ENCODE results near the gene SETD2. TPM values are rescaled to one million over a fixed set of nuclear protein-coding genes. Genes with fewer than 3 reads are reported as not detected.

Gene SETD2
- total and polyA plus RNA-seq, 2 experiments from 2014 or later, result 16.7 to 45.2 TPM

GRCh38 chr3:47010910-47011309 is 153.0 kb downstream of the SETD2 start (continued):
- no peak for TF ChIP-seq ZNF462 (CRISPR knock-in tag; IDR thresholded peaks at IDR 0.05)

GRCh38 chr3:47010111-47010712 is 153.7 kb downstream of the SETD2 start:
- Histone ChIP-seq H3K36me3 (ENCODE audit: insufficient read depth) (no peaks in the 10 kb centered on the region; the same call in 1 of the 2 replicates), H3K79me2 (replicated peaks; ENCODE audit: insufficient read depth) (no peaks in the 10 kb centered on the region), H2AFZ (peak overlapping the region; percentile 84), H3K9me2 (ENCODE audit: insufficient read depth) (peaks cover 9% of the 10 kb centered on the region; the same call in 1 of the 2 replicates), H3K27me3 (ENCODE audit: insufficient read depth) (no peaks in the 10 kb centered on the region), H3K4me1 (ENCODE audit: insufficient read depth) (no peaks in the 10 kb centered on the region), H3K4me3 (peak overlapping the region; percentile 72), H4K20me1 (replicated peaks; ENCODE audit: insufficient read depth) (no peaks in the 10 kb centered on the region; the same call in 1 of the 2 replicates), H3K4me2 (peak overlapping the region; percentile 94), H3F3A (replicated peaks; ENCODE audit: low read depth) (peaks cover 10% of the 10 kb centered on the region; the same call in 1 of the 2 replicates), H3K27ac (ENCODE audit: low read depth) (peak overlapping the region; percentile 97; the same call in 1 of the 2 replicates)
- Mint-ChIP-seq H3K4me3 (peak overlapping the region; percentile 80), H3K36me3 (ENCODE audit: low read depth) (peaks cover 19% of the 10 kb centered on the region), H3K4me1 (peaks cover 10% of the 10 kb centered on the region; the same call in 2 of the 3 replicates), H3K27ac (peak overlapping the region; percentile 98), H3K9me3 (no peaks in the 10 kb centered on the region), H3K27me3 (ENCODE audit: insufficient read depth, low read depth, poor library complexity) (peaks cover 10% of the 10 kb centered on the region)
- ATAC-seq (peak; percentile 8), DNase-seq (ENCODE audit: low spot score) (no peak)
- TF ChIP-seq, protein P1, sequence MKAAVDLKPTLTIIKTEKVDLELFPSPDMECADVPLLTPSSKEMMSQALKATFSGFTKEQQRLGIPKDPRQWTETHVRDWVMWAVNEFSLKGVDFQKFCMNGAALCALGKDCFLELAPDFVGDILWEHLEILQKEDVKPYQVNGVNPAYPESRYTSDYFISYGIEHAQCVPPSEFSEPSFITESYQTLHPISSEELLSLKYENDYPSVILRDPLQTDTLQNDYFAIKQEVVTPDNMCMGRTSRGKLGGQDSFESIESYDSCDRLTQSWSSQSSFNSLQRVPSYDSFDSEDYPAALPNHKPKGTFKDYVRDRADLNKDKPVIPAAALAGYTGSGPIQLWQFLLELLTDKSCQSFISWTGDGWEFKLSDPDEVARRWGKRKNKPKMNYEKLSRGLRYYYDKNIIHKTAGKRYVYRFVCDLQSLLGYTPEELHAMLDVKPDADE (IDR thresholded peaks at IDR 0.05), result no peak
- no peak for TF ChIP-seq ZNF114 (CRISPR knock-in tag; IDR thresholded peaks at IDR 0.05)
- TF ChIP-seq NANOG (IDR thresholded peaks at IDR 0.05; ENCODE audit: borderline replicate concordance), result no peak
- no peak for TF ChIP-seq ZNF462 (CRISPR knock-in tag; IDR thresholded peaks at IDR 0.05)
- TF ChIP-seq ZNF331 (CRISPR knock-in tag; IDR thresholded peaks at IDR 0.05; ENCODE audit: low read depth), result no peak

Measured in GM23338 (cell line).